HepG2 (cell line): ENCODE measurements around the gene DOK5. TPM values are rescaled to one million over a fixed set of nuclear protein-coding genes. Genes with fewer than 3 reads are reported as not detected.

Experiments
- ATAC-seq: fragments of 200-7000 bp; cut with Tn5 transposase; 3 replicates; pipeline ENCODE4 v1.9.1; 2020; ENCODE audit warnings: mild to moderate bottlenecking, moderate library complexity
- BruUV-seq: library from RNA; stranded (reverse); fragments of 400-500 nt; replicated peaks from 2 replicates; lab custom pipeline; 2021; lab: Mats Ljungman, UMichigan
- CTCF ChIA-PET: fragments of 300-600 bp; formaldehyde crosslinking; extraction: SDS; loops from one replicate; lab custom pipeline; 2021; ENCODE audit warnings: low total read pairs, inconsistent platforms, low intra/inter-chr PET ratio; lab: Yijun Ruan, JAX
- POLR2A ChIA-PET: fragments of 350-600 bp; sonication (Branson Sonifier 250); formaldehyde crosslinking; loops from one replicate; lab custom pipeline; 2020; ENCODE audit warnings: antibody characterized with exemption, inconsistent platforms; lab: Yijun Ruan, JAX
- DNase-seq: peaks from one replicate; pipeline ENCODE4 v3.0.0-alpha.2; 2015; ENCODE audit warnings: low spot score
- FAIRE-seq: peaks from 3 replicates; lab custom pipeline; 2011; peaks lifted over from hg19 to GRCh38; lab: Jason Lieb, UNC
- H2AFZ ChIP-seq: one replicate; pipeline ENCODE4 v1.6.1; 2011; ENCODE audit warnings: low read length, inconsistent platforms
- H3K27ac ChIP-seq: fragments of 300-600 bp; 3 replicates; pipeline ENCODE4 v1.8.0; 2011; ENCODE audit warnings: mixed run types, mild to moderate bottlenecking, mixed read lengths, low read length, inconsistent platforms; ENCODE audit not compliant: insufficient read depth; ENCODE audit errors: extremely low read length
- H3K27me3 ChIP-seq, 2 experiments: fragments of 200-600 bp in 1 of 2; 2 replicates in 1 of 2; 3 replicates in 1 of 2; pipeline versions ENCODE4 v1.6.0 to v1.8.0; 2011; ENCODE audit warnings: low read length in 2 of 2, mild to moderate bottlenecking in 2 of 2, moderate library complexity in 2 of 2, inconsistent platforms in 1 of 2; ENCODE audit not compliant: insufficient read depth in 2 of 2, control insufficient read depth in 1 of 2
- H3K36me3 ChIP-seq, 2 experiments: fragments of 200-600 bp in 1 of 2; replicated peaks in 1 of 2; 2 replicates in 1 of 2; 3 replicates in 1 of 2; pipeline versions ENCODE4 v1.5.1 to v1.8.0; 2011; ENCODE audit warnings: low read length in 2 of 2, inconsistent platforms in 1 of 2; ENCODE audit not compliant: insufficient read depth in 2 of 2, control insufficient read depth in 1 of 2
- H3K4me1 ChIP-seq: 2 replicates; pipeline ENCODE4 v1.5.1; 2012; ENCODE audit warnings: low read length, inconsistent platforms; ENCODE audit not compliant: insufficient read depth
- H3K4me2 ChIP-seq: 2 replicates; pipeline ENCODE4 v1.6.0; 2011; ENCODE audit warnings: low read depth, low read length, inconsistent platforms
- H3K4me3 ChIP-seq, 3 experiments: fragments of 200-600 bp in 1 of 3; sonication (generic), shearing (Covaris generic) in 1 of 3; replicated peaks in 1 of 3; 2 replicates each; pipeline ENCODE4 v1.5.1; 2011 to 2016; ENCODE audit warnings: low read length in 3 of 3, inconsistent platforms in 2 of 3, low read depth in 2 of 3, mild to moderate bottlenecking in 2 of 3, control low read depth in 1 of 3, mixed read lengths in 1 of 3; ENCODE audit not compliant: insufficient read depth in 1 of 3
- H3K79me2 ChIP-seq: one replicate; pipeline ENCODE4 v1.6.1; 2011; ENCODE audit warnings: low read length, inconsistent platforms; ENCODE audit not compliant: insufficient read depth
- H3K9ac ChIP-seq: 2 replicates; pipeline ENCODE4 v1.6.0; 2011; ENCODE audit warnings: mild to moderate bottlenecking, low read depth, low read length, inconsistent platforms; ENCODE audit not compliant: insufficient read depth
- H3K9me3 ChIP-seq: 2 replicates; pipeline ENCODE4 v1.5.1; 2012; ENCODE audit warnings: mild to moderate bottlenecking, low read length
- H4K20me1 ChIP-seq: 2 replicates; pipeline ENCODE4 v1.6.0; 2011; ENCODE audit warnings: inconsistent platforms, mild to moderate bottlenecking, low read length, moderate library complexity; ENCODE audit not compliant: insufficient read depth
- ETV6 ChIP-seq: sonication (generic); formaldehyde crosslinking; conservative IDR thresholded peaks from 2 replicates; pipeline ENCODE4 v1.4.0; 2020; ENCODE audit warnings: missing genetic modification reagents
- GATAD2A ChIP-seq: IDR thresholded peaks from 2 replicates; pipeline ENCODE4 v1.6.1; 2016
- HNRNPH1 ChIP-seq: fragments of 200-400 bp; formaldehyde crosslinking; optimal IDR thresholded peaks from 2 replicates; pipeline ENCODE3; 2017; ENCODE audit warnings: mild to moderate bottlenecking, low read depth, low read length
- JUND ChIP-seq: sonication (generic); formaldehyde crosslinking; IDR thresholded peaks from 2 replicates; pipeline ENCODE4 v1.8.0; 2022; ENCODE audit warnings: mild to moderate bottlenecking, missing genetic modification reagents
- KDM5B ChIP-seq: sonication (generic); formaldehyde crosslinking; IDR thresholded peaks from 2 replicates; pipeline ENCODE4 v1.4.0; 2020; ENCODE audit warnings: missing genetic modification reagents, mild to moderate bottlenecking, borderline replicate concordance
- MEIS1 ChIP-seq: sonication (generic); formaldehyde crosslinking; IDR thresholded peaks from 2 replicates; pipeline ENCODE4 v1.9.0; 2021; ENCODE audit warnings: mild to moderate bottlenecking, missing genetic modification reagents, moderate library complexity, borderline replicate concordance
- MEIS2 ChIP-seq: sonication (generic); formaldehyde crosslinking; IDR thresholded peaks from 2 replicates; pipeline ENCODE4 v1.9.0; 2021; ENCODE audit warnings: mild to moderate bottlenecking, missing genetic modification reagents
- MTF1 ChIP-seq: sonication (generic); formaldehyde crosslinking; IDR thresholded peaks from 2 replicates; pipeline ENCODE4 v1.5.0; 2020; ENCODE audit warnings: missing genetic modification reagents
- NFE2L1 ChIP-seq: sonication (generic); formaldehyde crosslinking; IDR thresholded peaks from 2 replicates; pipeline ENCODE4 v1.4.0; 2020; ENCODE audit warnings: missing genetic modification reagents, mild to moderate bottlenecking, borderline replicate concordance
- TBL1XR1 ChIP-seq: fragments of 150-350 bp; IDR thresholded peaks from 2 replicates; pipeline ENCODE4 v1.6.1; 2014; ENCODE audit warnings: borderline replicate concordance, low read length; ENCODE audit not compliant: partially characterized antibody
- TBX3 ChIP-seq: fragments of 450-650 bp; IDR thresholded peaks from 2 replicates; pipeline ENCODE4 v1.6.1; 2017; ENCODE audit warnings: antibody characterized with exemption, mild to moderate bottlenecking, inconsistent platforms, borderline replicate concordance
- ZNF160 ChIP-seq: sonication (generic); formaldehyde crosslinking; IDR thresholded peaks from 2 replicates; pipeline ENCODE4 v1.8.0; 2022; ENCODE audit warnings: mild to moderate bottlenecking, inconsistent platforms, missing genetic modification reagents
- ZNF331 ChIP-seq: sonication (generic); formaldehyde crosslinking; IDR thresholded peaks from 2 replicates; pipeline ENCODE4 v1.4.0; 2020; ENCODE audit warnings: missing genetic modification reagents
- ZNF546 ChIP-seq: sonication (generic); formaldehyde crosslinking; conservative IDR thresholded peaks from 2 replicates; pipeline ENCODE4 v1.8.1; 2023; ENCODE audit warnings: mild to moderate bottlenecking, missing genetic modification reagents
- ZNF7 ChIP-seq: IDR thresholded peaks from 2 replicates; pipeline ENCODE4 v1.6.1; 2016; ENCODE audit warnings: missing biosample characterization, missing genetic modification reagents
- ZNF816 ChIP-seq: sonication (generic); formaldehyde crosslinking; IDR thresholded peaks from 2 replicates; pipeline ENCODE4 v1.8.0; 2022; ENCODE audit warnings: missing genetic modification reagents, mild to moderate bottlenecking, borderline replicate concordance
- WGBS: methylation state at CpG from one replicate; pipeline ENCODE4 v1.1.6; 2017; ENCODE audit warnings: low lambda C conversion rate; 5-methylcytosine and 5-hydroxymethylcytosine counted together
- in situ Hi-C: cut with HindIII; loops from 2 replicates; pipeline ENCODE4 v1.10.0; 2017; ENCODE audit warnings: low pct_unique_long_range_greater_than_20kb; ENCODE audit not compliant: extremely low pct_ligation_motif_present
- intact Hi-C: fragments of 100-400 bp; cut with micrococcal nuclease; formaldehyde crosslinking; loops from one replicate; pipeline ENCODE4 v1.10.0; 2022; ENCODE audit not compliant: unreplicated experiment
- polyA plus RNA-seq, 8 experiments: library from polyadenylated mRNA; depleted of rRNA in 3 of 8; stranded (reverse) in 7 of 8; unstranded in 1 of 8; fragments of >200 nt; fragmentation: Illumina TruSeq in 4 of 8; extraction: Trizol in 4 of 8; gene quantifications; 2 replicates each; pipeline versions ENCODE4 v1.2.1 to v1.2.3, GENCODE V29; 2011 to 2016; ENCODE audit warnings: low read depth in 4 of 8, missing spikeins in 1 of 8, mixed read lengths in 1 of 8; ENCODE audit not compliant: insufficient read depth in 1 of 8
- total RNA-seq, 5 experiments: library from RNA; depleted of rRNA; stranded (reverse); fragments of >200 nt; fragmentation: Illumina TruSeq; extraction: Trizol; gene quantifications; 2 replicates each; pipeline ENCODE4 v1.2.3, GENCODE V29; 2016; ENCODE audit warnings: low read depth in 1 of 5
- TF ChIP-seq, protein P1 (sequence below): sonication (generic); formaldehyde crosslinking; IDR thresholded peaks from 2 replicates; pipeline ENCODE4 v1.8.1; 2023; ENCODE audit warnings: mild to moderate bottlenecking, missing genetic modification reagents
- TF ChIP-seq, protein P2 (sequence below): IDR thresholded peaks from 2 replicates; pipeline ENCODE4 v1.6.1; 2016
- TF ChIP-seq, protein P3 (sequence below): sonication (generic); formaldehyde crosslinking; IDR thresholded peaks from 2 replicates; pipeline ENCODE4 v1.4.0; 2020; ENCODE audit warnings: missing genetic modification reagents
- TF ChIP-seq, protein P4 (sequence below): sonication (generic); formaldehyde crosslinking; IDR thresholded peaks from 2 replicates; pipeline ENCODE4 v1.5.0; 2020; ENCODE audit warnings: missing genetic modification reagents

Gene DOK5
- total and polyA plus RNA-seq, 2 of the 13 experiments (the other 11 are each of a cell fraction or from before 2014, with no cell fraction given): not detected

DNA sequence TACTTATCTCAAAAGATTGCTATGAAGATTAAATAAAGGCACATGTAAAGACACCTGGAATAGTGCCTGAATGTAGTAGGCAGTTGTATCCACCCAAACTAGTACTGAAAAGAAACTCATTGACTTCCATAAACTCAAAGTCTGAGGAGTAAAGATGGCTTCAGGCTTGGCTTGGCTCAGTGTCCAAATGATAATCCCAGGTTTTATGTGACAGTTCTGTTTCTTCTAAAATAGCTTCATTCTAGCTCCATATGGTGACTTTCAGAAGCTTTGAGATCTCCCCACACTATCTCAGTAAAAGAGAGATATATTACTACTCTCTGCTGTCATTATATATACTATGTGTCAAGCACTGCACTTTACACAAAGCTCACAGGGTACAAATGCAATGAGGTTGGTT, 121.3 kb downstream of the DOK5 start (continued):
- TF ChIP-seq KDM5B (CRISPR knock-in tag) (no peak), TBL1XR1 (no peak), ETV6 (CRISPR knock-in tag) (no peak)

DNA sequence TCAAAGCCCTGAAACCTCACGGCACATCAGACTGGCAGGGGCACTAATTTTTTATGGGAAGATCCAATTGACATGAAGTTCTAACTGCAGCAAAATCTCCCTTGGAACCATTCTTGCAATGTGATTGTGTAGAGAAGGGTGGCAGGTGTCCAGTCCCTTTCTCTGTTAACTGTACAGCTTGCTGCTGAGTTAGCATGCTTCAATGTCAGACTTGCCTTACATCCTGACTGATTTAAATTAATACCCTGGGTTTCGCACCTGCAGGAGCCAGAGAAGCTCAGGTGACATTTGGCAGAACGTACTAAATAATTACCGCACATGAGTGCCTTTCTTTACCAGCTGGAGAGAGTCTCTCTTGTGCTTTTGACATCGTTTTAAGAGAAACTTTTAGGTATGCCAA, 123.0 kb downstream of the DOK5 start:
- intact Hi-C loops: no loop called here
- POLR2A ChIA-PET: no interaction called here
- TF ChIP-seq MEIS2 (CRISPR knock-in tag): no peak
- TF ChIP-seq ZNF7 (CRISPR knock-in tag): no peak
- TF ChIP-seq JUND: no peak
- no peak for TF ChIP-seq GATAD2A (CRISPR knock-in tag)
- no peak for TF ChIP-seq MTF1 (CRISPR knock-in tag)
- TF ChIP-seq, protein P1, sequence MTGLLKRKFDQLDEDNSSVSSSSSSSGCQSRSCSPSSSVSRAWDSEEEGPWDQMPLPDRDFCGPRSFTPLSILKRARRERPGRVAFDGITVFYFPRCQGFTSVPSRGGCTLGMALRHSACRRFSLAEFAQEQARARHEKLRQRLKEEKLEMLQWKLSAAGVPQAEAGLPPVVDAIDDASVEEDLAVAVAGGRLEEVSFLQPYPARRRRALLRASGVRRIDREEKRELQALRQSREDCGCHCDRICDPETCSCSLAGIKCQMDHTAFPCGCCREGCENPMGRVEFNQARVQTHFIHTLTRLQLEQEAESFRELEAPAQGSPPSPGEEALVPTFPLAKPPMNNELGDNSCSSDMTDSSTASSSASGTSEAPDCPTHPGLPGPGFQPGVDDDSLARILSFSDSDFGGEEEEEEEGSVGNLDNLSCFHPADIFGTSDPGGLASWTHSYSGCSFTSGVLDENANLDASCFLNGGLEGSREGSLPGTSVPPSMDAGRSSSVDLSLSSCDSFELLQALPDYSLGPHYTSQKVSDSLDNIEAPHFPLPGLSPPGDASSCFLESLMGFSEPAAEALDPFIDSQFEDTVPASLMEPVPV (CRISPR knock-in tag): no peak
- TF ChIP-seq ZNF546 (CRISPR knock-in tag): no peak
- no peak for TF ChIP-seq MEIS1 (CRISPR knock-in tag)
- TF ChIP-seq, protein P2, sequence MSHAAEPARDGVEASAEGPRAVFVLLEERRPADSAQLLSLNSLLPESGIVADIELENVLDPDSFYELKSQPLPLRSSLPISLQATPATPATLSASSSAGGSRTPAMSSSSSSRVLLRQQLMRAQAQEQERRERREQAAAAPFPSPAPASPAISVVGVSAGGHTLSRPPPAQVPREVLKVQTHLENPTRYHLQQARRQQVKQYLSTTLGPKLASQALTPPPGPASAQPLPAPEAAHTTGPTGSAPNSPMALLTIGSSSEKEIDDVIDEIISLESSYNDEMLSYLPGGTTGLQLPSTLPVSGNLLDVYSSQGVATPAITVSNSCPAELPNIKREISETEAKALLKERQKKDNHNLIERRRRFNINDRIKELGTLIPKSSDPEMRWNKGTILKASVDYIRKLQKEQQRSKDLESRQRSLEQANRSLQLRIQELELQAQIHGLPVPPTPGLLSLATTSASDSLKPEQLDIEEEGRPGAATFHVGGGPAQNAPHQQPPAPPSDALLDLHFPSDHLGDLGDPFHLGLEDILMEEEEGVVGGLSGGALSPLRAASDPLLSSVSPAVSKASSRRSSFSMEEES (CRISPR knock-in tag): no peak
- TF ChIP-seq, protein P3, sequence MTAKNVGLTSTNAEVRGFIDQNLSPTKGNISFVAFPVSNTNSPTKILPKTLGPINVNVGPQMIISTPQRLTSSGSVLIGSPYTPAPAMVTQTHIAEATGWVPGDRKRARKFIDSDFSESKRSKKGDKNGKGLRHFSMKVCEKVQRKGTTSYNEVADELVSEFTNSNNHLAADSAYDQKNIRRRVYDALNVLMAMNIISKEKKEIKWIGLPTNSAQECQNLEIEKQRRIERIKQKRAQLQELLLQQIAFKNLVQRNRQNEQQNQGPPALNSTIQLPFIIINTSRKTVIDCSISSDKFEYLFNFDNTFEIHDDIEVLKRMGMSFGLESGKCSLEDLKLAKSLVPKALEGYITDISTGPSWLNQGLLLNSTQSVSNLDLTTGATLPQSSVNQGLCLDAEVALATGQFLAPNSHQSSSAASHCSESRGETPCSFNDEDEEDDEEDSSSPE: no peak
- TF ChIP-seq ZNF816 (CRISPR knock-in tag): no peak
- no peak for TF ChIP-seq ZNF331 (CRISPR knock-in tag)
- TF ChIP-seq, protein P4, sequence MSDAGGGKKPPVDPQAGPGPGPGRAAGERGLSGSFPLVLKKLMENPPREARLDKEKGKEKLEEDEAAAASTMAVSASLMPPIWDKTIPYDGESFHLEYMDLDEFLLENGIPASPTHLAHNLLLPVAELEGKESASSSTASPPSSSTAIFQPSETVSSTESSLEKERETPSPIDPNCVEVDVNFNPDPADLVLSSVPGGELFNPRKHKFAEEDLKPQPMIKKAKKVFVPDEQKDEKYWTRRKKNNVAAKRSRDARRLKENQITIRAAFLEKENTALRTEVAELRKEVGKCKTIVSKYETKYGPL: no peak
- TF ChIP-seq NFE2L1 (CRISPR knock-in tag): no peak
- TF ChIP-seq ZNF160: no peak
- no peak for TF ChIP-seq HNRNPH1
- no peak for TF ChIP-seq TBX3

More for the DNA sequence above, 123.0 kb downstream of the DOK5 start:
- Histone ChIP-seq H2AFZ (no peak overlapping the region), H3K4me1 (no peaks in the 10 kb centered on the region), H3K27me3 (no peaks in the 10 kb centered on the region), H4K20me1 (no peaks in the 10 kb centered on the region), H3K4me2 (no peak overlapping the region), H3K27ac (no peak overlapping the region), H3K9me3 (peaks cover 15% of the 10 kb centered on the region), H3K79me2 (no peaks in the 10 kb centered on the region), H3K36me3 (no peaks in the 10 kb centered on the region), H3K4me3 (no peak overlapping the region), H3K9ac (no peak overlapping the region)
- no peak for DNase-seq
- BruUV-seq: no TSS peak
- ATAC-seq: no peak
- WGBS: 17% methylated on average over 5 of the region's 5 CpGs
- in situ Hi-C loops: no loop called here
- FAIRE-seq: no peak
- CTCF ChIA-PET: no interaction called here
